GM19395 (cell line): Measurements from ENCODE around the gene SOCS7.

Source experiments
- ATAC-seq: cut with Tn5 transposase; IDR thresholded peaks from one replicate; pipeline ENCODE4 v1.9.1; 2021; ENCODE audit warnings: mild to moderate bottlenecking, moderate library complexity; ENCODE audit not compliant: unreplicated experiment

Gene SOCS7

DNA sequence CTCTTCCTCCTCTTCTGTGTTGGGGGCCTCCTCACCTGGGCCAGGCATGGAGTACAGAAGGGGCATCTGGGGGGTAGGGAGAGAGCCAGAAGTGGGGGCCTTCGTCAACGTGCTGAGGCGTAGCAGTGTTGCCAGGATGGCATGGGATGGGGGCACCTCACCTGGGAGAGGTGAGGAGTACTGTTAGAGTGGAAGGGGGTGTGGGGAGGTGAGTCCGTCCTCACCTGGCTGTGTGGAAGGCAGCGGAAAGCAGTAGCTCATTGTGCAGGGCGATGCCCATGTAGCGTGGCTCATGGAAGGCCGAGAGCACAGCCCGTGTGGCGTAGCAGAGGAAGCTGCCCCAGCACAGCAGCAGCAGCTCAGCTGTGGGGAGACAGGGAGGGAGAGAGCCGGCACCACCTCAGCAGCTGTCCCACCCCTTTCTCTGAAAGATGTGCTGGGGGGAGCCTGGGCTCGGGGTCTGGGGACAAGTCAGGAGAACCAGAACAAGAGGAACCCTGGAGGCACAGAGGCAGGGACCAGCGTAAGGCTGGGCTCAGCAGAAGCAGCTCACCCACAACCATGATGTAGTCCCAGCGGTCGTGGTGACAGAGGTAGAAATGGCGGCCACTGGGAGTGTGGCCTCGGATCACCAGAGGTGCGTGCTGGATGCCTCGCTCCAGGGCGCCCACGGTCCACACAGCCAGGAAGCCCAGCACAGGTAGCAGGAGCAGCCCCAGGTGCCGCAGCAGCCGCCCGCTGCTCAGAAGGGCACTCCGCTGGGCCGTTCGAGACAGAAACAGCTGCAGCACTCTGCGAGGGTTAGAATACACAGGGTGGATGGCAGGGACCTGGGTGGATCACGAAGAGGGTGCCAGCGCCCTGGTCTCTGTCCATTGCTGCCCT lies 16.9 kb upstream of the SOCS7 start:
- ATAC-seq, result no peak

DNA sequence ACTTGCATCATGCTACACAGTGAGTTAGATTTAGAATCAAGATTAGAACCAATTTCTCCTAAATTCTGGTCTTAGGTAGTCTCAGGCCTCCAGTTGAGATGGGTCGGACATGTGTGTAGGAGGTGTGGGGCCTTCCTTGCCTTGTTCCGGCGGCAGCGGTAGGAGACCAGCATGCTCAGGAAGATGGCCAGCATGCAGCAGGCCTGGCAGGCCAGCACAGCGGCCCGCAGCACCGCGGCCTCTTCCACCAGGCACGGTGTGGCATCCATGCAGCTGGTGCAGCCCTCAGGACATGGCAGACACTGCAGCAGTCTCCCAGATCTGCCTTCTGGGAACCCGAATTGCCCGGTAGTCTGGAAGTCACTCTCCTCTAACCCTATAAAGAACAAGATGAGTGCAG lies 14.8 kb upstream of the SOCS7 start:
- no peak for ATAC-seq

DNA sequence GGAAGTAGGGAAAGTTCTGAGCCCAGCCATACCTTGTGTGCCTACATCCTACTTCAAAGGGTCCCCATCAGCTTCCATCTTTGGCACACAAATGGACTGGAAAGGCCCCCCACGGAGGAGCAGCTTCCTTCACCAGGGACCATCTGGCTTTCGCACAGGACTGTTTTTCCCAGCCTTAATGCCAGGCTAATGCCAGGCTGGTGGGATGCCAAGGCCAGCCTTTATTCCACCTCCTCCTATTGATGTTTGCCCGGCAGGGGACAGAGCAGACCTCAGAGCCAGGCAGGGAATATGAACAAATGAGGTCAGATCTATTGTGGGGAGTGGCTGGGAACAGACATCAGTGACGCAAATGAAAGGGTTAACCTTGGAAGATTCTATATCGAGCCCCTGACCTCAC lies 13.6 kb upstream of the SOCS7 start:
- no peak for ATAC-seq

DNA sequence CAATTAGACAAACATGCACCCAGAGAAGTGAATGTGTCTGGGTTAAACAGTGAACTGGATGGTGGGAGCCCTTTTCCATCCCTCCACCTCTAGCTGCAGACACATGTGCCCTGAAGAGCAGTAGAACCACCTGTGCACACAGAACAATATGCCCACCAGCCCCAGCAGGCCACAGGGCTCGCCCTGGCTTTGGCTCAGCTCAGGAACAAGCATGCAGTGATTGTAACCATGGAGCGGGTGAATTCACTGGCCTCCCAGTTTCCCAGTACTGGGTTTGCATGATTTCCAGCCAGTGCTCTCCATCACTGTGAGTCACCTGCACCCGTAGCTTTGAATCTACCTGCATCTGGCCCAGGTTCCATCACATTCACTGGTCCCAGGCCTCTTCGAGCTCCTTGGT lies 13.1 kb upstream of the SOCS7 start:
- no peak for ATAC-seq

DNA sequence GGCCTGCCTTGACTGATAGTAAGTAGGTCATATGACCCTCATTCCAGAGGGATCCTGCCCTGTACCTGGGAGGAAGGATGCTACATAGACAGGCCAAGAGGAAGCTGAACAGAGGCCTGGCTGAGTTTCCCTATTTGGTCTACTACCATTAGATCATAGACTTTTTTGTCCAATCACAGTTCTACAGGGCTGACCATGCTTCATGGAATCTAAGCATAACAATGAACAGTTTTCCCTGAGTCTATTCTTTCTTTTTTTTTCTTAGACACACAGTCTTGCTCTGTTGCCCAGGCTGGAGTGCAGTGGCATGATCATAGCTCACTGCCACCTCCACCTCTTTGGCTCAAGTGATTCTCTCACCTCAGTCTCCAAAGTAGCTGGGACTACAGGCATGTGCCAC lies 11.8 kb upstream of the SOCS7 start:
- ATAC-seq, result no peak

DNA sequence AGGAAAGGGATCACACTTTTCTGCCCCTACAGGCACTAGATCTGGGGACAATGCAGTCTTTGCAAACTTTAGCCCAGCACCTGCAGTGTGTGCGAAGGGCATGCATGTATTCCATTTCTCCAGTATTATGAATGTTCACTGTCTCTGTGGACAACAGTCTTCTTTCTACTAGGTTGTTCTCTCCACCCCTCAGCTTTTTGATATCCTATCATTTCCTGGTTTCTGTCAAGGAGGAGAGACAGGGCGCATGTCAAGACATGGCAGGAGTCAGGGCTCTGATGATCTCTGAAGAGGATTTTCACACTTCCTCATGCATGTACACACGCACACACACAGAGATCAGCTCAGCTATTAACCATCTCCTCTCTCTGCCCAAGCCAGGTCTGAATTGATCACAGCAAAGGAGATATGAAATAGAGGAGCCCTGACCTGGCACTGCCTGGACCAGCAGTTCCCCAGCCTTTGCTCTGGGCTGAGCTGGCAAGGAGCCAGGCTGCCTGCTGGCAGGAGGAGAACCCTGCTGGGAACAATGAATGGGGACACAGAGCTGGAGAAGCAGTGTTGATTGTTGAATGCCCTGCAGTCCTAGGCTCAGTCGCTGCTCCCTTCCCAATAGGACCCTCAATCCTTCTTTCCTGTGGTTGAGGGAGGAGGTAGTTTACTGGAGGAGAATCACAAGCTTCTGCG lies 10.5 kb upstream of the SOCS7 start:
- no peak for ATAC-seq

GRCh38 chr17:38342886-38343607 lies 8.6 kb upstream of the SOCS7 start:
- ATAC-seq, result no peak

GRCh38 chr17:38343608-38344419 lies 7.8 kb upstream of the SOCS7 start, which contains the start of gene GPR179:
Gene GPR179 (minus strand): TSS chr17:38343956. CDS start chr17:38343789, 167 bp downstream.
- ATAC-seq, result no peak

DNA sequence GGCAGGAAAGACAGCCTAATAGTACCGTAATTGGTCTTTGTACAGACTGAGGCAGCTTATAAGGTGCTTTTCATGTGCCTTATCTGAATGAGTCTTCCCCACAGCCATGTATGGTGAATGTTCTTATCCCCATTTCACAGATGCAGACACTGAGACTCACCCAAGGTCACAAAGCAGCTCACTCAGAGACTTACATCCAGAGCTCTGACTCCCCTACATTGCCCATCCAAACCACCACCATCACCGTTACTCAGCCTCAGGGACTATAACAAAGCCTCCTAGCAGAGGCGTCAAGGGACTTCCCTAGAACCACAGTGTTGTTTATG lies 7.3 kb upstream of the SOCS7 start:
- ATAC-seq, result no peak

GRCh38 chr17:38345743-38346142 lies 5.9 kb upstream of the SOCS7 start:
- ATAC-seq, result no peak

DNA sequence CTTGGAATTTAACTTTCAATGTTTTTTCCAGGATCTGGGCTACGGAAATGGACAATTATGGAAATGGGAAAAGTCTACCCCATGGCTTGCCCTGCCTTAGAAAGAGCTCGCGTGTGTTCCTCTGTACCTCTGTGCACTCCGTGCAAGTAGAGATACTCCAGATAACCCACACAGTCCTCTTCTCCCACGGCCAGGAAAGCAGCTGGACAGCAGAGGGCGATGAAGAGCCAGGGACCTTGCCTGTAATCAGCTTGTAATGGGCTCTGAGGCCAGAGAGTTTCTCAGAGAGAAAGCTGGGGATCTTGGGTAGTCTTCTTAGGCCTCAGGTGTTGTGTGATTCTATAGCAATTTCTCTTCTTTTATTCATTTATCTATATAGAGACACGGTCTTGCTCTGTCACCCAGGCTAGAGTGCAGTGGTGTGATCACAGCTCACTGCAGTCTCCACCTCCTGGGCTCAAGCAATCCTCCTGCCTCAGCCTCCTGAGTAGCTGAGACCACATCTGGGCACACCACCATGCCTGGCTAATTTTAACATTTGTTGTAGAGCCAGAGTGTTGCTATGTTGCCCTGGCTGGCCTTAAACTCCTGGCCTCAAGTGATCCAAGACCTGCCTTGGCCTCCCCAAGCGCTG lies 2.4 kb upstream of the SOCS7 start:
- ATAC-seq, result no peak

- ATAC-seq, result no peak
Measured at GRCh38 chr17:38350035-38350434, 1.6 kb upstream of the SOCS7 start.

- no peak for ATAC-seq
Measured at GRCh38 chr17:38352245-38353085, 821 bp downstream of the SOCS7 start.

GRCh38 chr17:38353086-38353604 lies 1.5 kb downstream of the SOCS7 start:
- no peak for ATAC-seq

DNA sequence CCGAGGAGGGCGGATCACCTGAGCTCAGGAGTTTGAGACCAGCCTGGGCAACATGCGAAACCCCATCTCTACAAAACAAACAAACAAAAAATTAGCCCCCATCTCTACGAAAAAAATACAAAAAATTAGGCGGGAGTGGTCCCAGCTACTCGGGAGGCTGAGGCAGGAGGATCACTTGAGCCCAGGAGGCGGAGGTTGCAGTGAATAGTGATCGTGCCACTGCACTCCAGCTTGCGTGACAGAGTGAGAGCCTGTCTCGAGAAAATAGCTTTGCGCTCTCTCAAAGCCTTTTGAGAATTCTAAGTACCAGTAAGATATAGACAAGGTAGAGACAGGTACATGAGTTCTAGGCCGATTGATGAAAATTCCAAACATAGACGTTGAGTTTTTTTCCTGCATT lies 2.0 kb downstream of the SOCS7 start:
- no peak for ATAC-seq

DNA sequence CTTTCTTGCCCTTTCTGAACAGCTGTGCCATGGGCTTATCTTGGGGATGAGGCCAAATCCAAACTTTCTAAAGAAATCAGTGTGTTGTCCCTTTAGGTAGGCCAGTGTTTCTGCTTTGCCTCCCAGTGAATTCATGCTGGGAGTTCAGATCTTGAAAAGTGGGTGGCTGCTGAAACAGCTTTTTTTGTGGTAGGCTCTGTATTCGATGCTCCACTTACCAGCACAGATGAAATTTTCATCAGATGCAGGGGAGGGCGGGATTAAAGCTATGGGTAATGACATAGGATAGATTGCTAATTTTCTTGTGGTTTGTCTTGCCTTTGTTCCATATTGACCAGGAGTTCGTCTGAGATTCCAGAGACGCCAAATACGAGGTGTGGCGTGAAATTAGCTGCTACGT lies 2.8 kb downstream of the SOCS7 start:
- ATAC-seq, result no peak

DNA sequence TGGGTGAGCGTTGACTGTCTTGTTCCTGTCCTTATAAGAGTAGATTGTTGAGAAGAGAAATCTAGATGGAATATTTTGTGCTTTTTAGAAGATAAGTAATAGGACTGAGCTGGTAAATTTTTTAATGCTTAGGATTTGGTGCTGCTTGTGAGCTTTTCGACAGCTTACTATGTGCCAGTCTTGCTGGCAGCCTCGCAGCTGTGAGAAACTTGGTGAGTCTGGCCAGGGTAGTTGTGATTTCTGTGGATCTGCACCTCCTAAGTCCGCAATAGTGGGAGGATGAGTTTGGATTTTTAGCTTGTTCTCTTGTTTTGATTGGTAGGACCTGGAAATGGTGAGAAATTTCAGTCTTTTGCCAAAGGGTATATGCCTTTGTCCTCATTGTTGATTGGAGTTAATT lies 3.6 kb downstream of the SOCS7 start:
- no peak for ATAC-seq

DNA sequence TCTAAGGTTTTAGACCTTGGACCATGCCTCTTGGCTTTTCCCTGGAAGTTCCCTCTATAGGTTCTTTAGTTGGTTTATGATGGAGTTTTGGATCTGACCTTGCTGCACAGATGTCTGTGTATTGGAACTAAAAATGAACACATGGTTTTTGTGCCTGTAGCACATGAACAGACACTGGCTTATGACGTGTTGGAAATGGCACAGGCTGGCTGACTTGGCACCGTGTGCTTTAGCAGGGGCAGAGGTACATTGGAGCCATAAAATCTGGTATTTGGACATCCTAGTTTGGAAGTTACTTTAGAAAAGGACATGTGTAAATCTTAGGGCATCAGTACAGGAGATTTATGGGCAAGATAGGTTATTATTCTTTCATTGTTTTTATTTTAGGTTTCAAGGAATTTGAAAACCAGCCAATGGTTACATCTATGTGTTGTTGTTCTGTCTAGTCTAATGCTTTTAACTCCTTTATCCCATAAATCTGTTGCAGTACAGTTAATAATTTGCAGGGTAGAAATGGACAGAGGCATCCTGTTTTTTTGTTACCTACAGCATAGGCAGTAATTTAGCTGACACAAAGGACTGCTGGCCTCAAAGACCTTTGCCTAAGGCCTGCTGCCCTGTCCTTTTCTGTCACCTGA lies 6.0 kb downstream of the SOCS7 start:
- ATAC-seq, result no peak
